ENCODE results near the gene TNS3.

Gene TNS3

GRCh38 chr7:47320296-47320695, 261.6 kb downstream of the TNS3 start:
- DNase-seq = no peak

DNA sequence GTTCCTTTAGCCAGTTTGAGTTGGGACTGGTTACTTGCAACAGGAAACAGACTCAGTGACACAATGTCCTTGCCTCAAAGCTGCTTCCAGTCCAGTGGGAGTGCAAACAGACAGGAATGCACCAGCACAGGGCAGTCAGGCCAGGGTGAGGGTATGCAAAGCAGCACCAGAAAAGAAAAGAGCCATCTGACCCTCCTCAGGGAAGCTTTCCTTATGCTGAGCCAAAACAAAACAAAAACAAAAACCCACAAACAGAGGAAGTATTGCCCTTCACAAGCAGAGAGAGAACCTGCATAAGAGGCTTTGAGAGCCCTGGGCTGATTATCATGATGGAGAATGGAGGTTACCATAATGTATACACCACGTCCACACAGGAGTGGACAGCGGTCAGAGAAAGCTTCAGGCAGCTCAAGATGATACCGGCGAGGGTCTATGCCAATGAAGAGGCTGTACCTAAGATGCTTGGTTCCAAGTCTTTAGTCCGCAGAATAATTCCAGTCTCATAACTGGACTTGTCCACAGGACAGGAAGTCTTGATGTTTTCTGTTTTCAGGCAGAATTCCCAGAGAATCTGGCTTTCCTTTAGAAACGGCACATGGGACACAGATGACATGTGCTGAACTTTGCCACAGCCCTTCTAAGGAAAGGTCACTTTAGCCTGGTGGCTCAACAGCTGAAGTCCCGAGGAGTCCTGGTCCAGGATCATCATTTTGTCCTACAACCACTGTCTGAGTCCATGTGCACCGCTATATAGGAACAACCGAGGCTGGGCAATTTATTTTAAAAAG, 263.3 kb downstream of the TNS3 start:
- no peak for DNase-seq

GRCh38 chr7:47317487-47317886, 264.4 kb downstream of the TNS3 start:
- no peak for DNase-seq

GRCh38 chr7:47314728-47315607, 266.9 kb downstream of the TNS3 start:
- no peak for DNase-seq

GRCh38 chr7:47314248-47314647, 267.7 kb downstream of the TNS3 start:
- no peak for DNase-seq

GRCh38 chr7:47313564-47313963, 268.3 kb downstream of the TNS3 start:
- no peak for DNase-seq

- no peak for DNase-seq
Observed at GRCh38 chr7:47311891-47312290, 270.0 kb downstream of the TNS3 start.

GRCh38 chr7:47310020-47310419, 271.9 kb downstream of the TNS3 start:
- DNase-seq = no peak

GRCh38 chr7:47308808-47309207, 273.1 kb downstream of the TNS3 start:
- DNase-seq = no peak

DNA sequence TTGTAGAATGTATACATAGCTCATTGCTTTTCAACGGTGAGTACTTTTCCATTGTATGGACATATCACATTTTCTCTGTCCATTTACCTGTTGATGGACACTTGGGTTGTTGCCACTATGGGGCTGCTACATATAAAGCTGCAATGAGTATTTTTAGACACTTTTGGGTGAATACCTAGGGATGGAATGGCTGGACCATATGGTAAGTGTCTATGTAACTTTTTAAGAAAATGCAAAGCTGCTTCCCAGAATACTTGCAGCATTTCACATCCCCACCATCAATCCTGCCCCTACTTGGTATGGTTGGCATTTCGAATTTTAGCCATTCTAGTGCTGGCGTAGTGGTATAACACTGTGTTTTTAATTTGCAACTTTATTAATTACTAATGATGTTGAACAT, 274.6 kb downstream of the TNS3 start:
- DNase-seq = no peak

DNA sequence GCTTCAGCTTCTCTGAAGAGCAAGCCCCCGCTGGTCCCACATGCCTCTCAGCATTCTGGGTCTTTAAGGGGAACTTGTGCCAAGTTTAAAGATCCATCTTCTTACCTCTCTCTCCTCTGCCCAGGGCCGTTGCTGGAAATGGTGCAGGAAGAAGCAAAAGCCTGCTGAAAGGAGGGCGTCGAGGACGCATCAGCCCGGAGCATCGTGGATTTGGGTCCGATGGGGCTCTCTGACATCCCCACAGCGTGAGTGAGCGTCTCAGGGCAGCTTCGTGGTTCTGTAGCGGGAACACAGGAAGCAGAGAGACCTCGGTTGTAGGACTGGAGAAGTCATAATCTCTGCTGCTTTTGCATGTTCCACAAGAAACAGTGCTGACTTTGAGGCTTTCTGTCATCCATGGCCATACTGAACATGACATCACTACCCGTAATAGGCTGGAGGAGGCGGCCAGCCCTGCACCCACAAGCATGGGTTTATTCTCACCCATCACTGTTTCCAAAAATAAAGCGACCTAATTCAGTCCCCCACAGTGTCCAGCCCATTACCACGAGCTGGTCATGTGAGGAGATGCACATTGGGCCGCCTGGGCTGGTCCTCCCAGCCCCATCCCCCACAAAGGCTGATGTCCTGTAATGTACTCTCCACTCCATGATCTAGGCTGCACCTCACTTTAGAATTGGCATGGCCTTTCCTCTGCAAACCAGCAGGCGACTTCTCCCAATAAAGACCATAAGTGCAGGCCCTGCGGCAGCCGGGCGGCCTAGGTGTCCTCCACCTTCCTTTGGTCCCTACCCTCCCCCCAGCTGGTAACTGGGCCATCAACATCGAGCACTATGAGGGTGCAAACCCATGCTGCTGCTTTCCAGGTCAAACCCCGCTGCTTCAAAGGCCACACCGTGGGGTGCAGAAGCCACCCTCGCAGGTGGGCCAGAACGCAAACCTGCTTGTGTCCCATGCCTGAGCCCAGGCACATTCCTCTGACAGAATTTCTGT, 276.9 kb downstream of the TNS3 start:
- no peak for DNase-seq

DNA sequence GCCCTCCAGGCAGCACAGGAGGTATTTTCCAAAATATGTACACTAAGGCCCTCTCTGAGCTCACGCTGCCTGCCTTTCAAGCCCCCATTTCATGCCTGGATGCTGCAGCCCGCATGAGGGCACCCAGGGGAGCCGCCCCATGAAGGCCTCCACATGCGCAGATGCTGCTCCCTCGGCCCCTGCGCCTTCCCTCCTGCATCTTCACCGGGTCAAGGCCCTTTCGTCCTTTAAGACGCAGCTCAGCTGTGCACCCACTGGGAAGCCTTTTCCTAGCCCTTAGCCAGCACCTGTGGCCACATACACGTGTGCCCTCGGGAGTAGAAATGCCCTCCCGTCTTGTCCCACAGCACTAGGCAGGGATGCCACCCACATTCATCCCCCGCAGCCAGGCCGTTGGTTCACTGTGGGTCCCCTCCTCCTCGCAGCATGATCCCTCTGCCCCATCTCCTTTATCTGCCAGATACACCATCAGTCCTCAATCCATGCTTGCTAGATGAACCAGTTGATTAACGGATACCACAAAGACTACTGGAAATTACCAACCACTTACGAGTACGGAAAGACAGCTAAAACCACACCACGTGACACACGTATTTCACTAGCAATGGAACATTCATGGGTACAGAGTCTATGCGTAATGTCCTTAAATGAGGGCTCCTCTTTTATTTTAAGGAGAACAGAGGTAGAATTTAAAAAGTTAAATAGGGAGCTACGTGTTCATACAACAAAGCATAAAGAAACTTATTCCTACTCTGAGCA, 278.0 kb downstream of the TNS3 start:
- DNase-seq = no peak

GRCh38 chr7:47303014-47303694, 278.8 kb downstream of the TNS3 start:
- DNase-seq = no peak

GRCh38 chr7:47302560-47302959, 279.4 kb downstream of the TNS3 start:
- no peak for DNase-seq

DNA sequence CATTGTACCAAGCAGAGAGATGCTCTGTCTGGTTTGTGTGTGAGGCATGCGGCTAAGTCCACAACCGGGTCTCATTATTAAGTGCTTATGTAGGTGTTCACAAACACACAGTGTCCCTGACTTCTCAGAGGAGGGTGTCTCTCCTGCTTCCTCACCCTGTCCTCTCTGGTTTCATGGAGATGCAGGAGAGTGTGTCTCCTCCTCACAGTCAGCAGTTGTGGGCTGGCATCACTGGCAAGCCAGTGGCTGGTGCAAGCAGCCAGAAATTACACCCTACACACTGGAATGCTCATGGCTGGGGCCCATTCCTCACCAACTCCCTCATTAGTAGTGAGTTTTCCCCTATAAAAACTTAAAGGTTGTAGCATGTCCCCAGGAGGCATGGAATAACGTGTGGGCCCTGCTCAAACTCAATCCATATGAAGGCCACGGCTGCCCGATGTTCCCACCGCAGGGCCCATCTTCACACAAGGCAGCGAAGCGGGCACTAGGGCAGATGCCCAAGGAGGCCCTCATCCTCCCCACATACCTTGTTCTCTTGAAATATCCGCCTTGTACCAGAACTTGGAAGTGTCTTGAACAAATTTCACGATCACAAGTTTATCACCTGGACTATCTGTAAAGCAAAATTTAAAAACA, 280.1 kb downstream of the TNS3 start:
- DNase-seq = no peak

DNA sequence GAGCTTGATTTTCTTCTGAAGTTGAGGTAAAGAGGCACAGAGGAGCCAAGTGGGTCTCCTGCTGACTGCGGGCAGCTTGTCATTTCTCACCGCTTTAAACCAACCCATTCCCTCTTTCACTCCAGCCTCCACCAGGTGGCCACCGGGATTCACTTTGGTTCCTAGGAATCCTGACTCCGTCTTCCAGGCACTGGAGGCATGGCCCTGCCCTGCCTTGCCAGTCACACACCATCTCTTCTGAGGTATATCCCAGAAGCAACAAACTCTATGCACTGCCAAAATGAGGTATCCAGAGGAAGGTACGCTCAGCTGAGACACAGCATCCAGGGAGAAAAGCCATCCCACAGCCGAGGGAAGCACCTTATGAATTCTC, 280.8 kb downstream of the TNS3 start:
- no peak for DNase-seq

GRCh38 chr7:47300472-47301104, 281.3 kb downstream of the TNS3 start:
- no peak for DNase-seq

- no peak for DNase-seq
Observed at GRCh38 chr7:47299496-47299895, 282.4 kb downstream of the TNS3 start.

- DNase-seq = no peak
Observed at GRCh38 chr7:47298636-47299035, 283.3 kb downstream of the TNS3 start.

GRCh38 chr7:47297120-47297519, 284.8 kb downstream of the TNS3 start:
- DNase-seq = no peak

All from T-helper 1 cell (primary cell).